Endometrial microvascular endothelial cells (primary cell): ENCODE measurements around the gene PRR4. TPM values are rescaled to one million over a fixed set of nuclear protein-coding genes. Genes with fewer than 3 reads are reported as not detected.

ENCODE experiments used
- in situ Hi-C: cut with HindIII; loops from 2 replicates; pipeline ENCODE4 v1.10.0; 2017; ENCODE audit warnings: low sequenced_read_pairs, low pct_unique_long_range_greater_than_20kb; ENCODE audit errors: inconsistent ontology term
- total RNA-seq: library from RNA; depleted of rRNA; stranded (reverse); fragments of >200 nt; gene quantifications from one replicate; pipeline ENCODE4 v1.2.3, GENCODE V29; 2015; ENCODE audit errors: inconsistent ontology term

The PRR4 gene
- total RNA-seq, 1 donor from 2014 or later = not detected

DNA sequence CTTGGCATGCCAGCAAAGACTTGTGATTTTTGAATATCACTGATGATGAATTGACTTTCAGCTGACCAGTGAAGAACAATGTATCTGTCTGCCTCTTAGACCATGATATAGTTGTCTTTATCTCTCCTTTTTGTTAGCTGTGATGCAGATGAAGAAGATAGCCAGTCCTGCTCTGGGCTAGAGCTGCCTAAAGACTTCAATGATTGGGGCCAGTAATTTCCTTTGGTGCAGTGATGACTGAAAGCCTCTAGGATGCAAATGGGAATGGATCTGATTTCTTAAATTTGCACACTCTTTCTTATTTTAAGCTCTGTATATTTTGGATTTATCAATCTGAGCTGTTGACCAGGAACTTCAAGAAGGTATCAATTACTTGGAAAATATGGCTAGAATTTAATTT, 39.2 kb downstream of the PRR4 start, which contains the start of gene TAS2R9:
Gene TAS2R9 (minus strand): TSS at position 101 of the 400 bp plus-strand sequence. CDS start 93 bp downstream, at position 8.
- in situ Hi-C loops = no loop called here

- in situ Hi-C loops = no loop called here
Observed at GRCh38 chr12:10807186-10807585, 42.1 kb downstream of the PRR4 start, which contains the start of gene TAS2R8. Gene TAS2R8, minus strand, starts transcription at chr12:10807286. Its CDS starts 306 bp downstream, at chr12:10806980.

- in situ Hi-C loops = no loop called here
Observed at GRCh38 chr12:10802587-10802986, 46.7 kb downstream of the PRR4 start, which contains the start of gene TAS2R7. Gene TAS2R7, minus strand, starts transcription at chr12:10802627. Its CDS starts 57 bp downstream, at chr12:10802570.

- in situ Hi-C loops = no loop called here
Observed at GRCh38 chr12:10801741-10802140, 47.5 kb downstream of the PRR4 start.

Other genes with a start within 250 kb of the PRR4 start
- gene MAGOHB, start 235.9 kb downstream of the PRR4 start, total RNA-seq = 11.2 TPM
- gene STYK1, start 175.4 kb downstream of the PRR4 start, total RNA-seq = 7.0 TPM
- 284 TPM for gene YBX3, start 126.2 kb downstream of the PRR4 start, total RNA-seq
- not detected for gene TAS2R7, start 46.8 kb downstream of the PRR4 start, total RNA-seq
- not detected for gene TAS2R8, start 42.2 kb downstream of the PRR4 start, total RNA-seq
- gene TAS2R9, start 39.3 kb downstream of the PRR4 start, total RNA-seq = not detected
- not detected for gene TAS2R10, start 23.1 kb downstream of the PRR4 start, total RNA-seq
- gene PRH1, start 34.8 kb upstream of the PRR4 start, total RNA-seq = 11.5 TPM
- gene TAS2R13, start 60.1 kb upstream of the PRR4 start, total RNA-seq = 0.09 TPM
- not detected for gene PRH2, start 79.8 kb upstream of the PRR4 start, total RNA-seq
- 0.09 TPM for gene TAS2R14, start 89.8 kb upstream of the PRR4 start, total RNA-seq
- gene TAS2R50, start 137.4 kb upstream of the PRR4 start, total RNA-seq = 0.09 TPM
- 0.65 TPM for gene TAS2R20, start 148.8 kb upstream of the PRR4 start, total RNA-seq
- gene TAS2R19, start 173.1 kb upstream of the PRR4 start, total RNA-seq = 0.19 TPM
- not detected for gene TAS2R31, start 181.9 kb upstream of the PRR4 start, total RNA-seq
- gene TAS2R46, start 212.8 kb upstream of the PRR4 start, total RNA-seq = 0.46 TPM
- not detected for gene TAS2R43, start 242.8 kb upstream of the PRR4 start, total RNA-seq